ENCODE results near the gene SOX1. TPM values are rescaled to one million over a fixed set of nuclear protein-coding genes. Genes with fewer than 3 reads are reported as not detected.

The SOX1 gene
- total RNA-seq, 1 donor from 2014 or later, result not detected

- intact Hi-C loops (cut with DNase I), result no loop called here
- Histone ChIP-seq H3K27me3 (peaks cover 5% of the 10 kb centered on the region), H3K27ac (no peak overlapping the region), H3K36me3 (no peaks in the 10 kb centered on the region), H3K9me3 (no peaks in the 10 kb centered on the region), H3K4me3 (no peak overlapping the region), H3K4me1 (peaks cover 0 to 5% of the 10 kb centered on the region in 2 donors)
- DNase-seq (ENCODE audit: low spot score in 2 of 2), result no peak
- no peak for TF ChIP-seq CTCF (IDR thresholded peaks at IDR 0.05)
Measured at GRCh38 chr13:112058941-112059340, 8.0 kb upstream of the SOX1 start.

GRCh38 chr13:112059457-112060281, 7.3 kb upstream of the SOX1 start:
- Histone ChIP-seq H3K9me3 (no peaks in the 10 kb centered on the region), H3K4me3 (no peak overlapping the region), H3K27ac (no peak overlapping the region), H3K36me3 (no peaks in the 10 kb centered on the region), H3K4me1 (peaks cover 0 to 5% of the 10 kb centered on the region in 2 donors), H3K27me3 (no peaks in the 10 kb centered on the region)
- TF ChIP-seq CTCF (IDR thresholded peaks at IDR 0.05), result no peak
- DNase-seq (ENCODE audit: low spot score in 2 of 2), result no peak
- intact Hi-C loops (cut with DNase I), result no loop called here

- TF ChIP-seq CTCF (IDR thresholded peaks at IDR 0.05), result no peak
- Histone ChIP-seq H3K27ac (no peak overlapping the region), H3K9me3 (no peaks in the 10 kb centered on the region), H3K36me3 (no peaks in the 10 kb centered on the region), H3K27me3 (no peaks in the 10 kb centered on the region), H3K4me1 (peaks cover 0 to 5% of the 10 kb centered on the region in 2 donors), H3K4me3 (no peak overlapping the region)
- no peak for DNase-seq (ENCODE audit: low spot score in 2 of 2)
- intact Hi-C loops (cut with DNase I), result no loop called here
Measured at GRCh38 chr13:112060282-112060830, 6.6 kb upstream of the SOX1 start.

- Histone ChIP-seq H3K4me3 (no peak overlapping the region), H3K36me3 (no peaks in the 10 kb centered on the region), H3K27me3 (no peaks in the 10 kb centered on the region), H3K9me3 (no peaks in the 10 kb centered on the region), H3K4me1 (peaks cover 0 to 3% of the 10 kb centered on the region in 2 donors), H3K27ac (no peak overlapping the region)
- intact Hi-C loops (cut with DNase I), result no loop called here
- no peak for DNase-seq (ENCODE audit: low spot score in 2 of 2)
- no peak for TF ChIP-seq CTCF (IDR thresholded peaks at IDR 0.05)
Measured at GRCh38 chr13:112060899-112061366, 6.0 kb upstream of the SOX1 start.

- no peak for DNase-seq (ENCODE audit: low spot score in 2 of 2)
- Histone ChIP-seq H3K4me1 (no peaks in the 10 kb centered on the region), H3K27me3 (no peaks in the 10 kb centered on the region), H3K4me3 (no peak overlapping the region), H3K9me3 (no peaks in the 10 kb centered on the region), H3K36me3 (no peaks in the 10 kb centered on the region), H3K27ac (no peak overlapping the region)
- TF ChIP-seq CTCF (IDR thresholded peaks at IDR 0.05), result no peak
- intact Hi-C loops (cut with DNase I), result no loop called here
Measured at GRCh38 chr13:112061367-112062061, 5.4 kb upstream of the SOX1 start.
